Tongue (tissue), 2 donors: ENCODE measurements around the gene CCDC102A. TPM values are rescaled to one million over a fixed set of nuclear protein-coding genes. Genes with fewer than 3 reads are reported as not detected.
A peak's percentile ranks its signal among the peaks of the same experiment; 100 is the strongest.

Source experiments
- DNase-seq: peaks from one replicate; pipeline ENCODE4 v3.0.0-alpha.2; 2015
- total RNA-seq: library from RNA; depleted of rRNA; stranded (reverse); fragments of >200 nt; gene quantifications from one replicate; pipeline ENCODE4 v1.2.3, GENCODE V29; 2014

The CCDC102A gene
- total RNA-seq, 1 donor from 2014 or later, result 17.5 TPM

DNA sequence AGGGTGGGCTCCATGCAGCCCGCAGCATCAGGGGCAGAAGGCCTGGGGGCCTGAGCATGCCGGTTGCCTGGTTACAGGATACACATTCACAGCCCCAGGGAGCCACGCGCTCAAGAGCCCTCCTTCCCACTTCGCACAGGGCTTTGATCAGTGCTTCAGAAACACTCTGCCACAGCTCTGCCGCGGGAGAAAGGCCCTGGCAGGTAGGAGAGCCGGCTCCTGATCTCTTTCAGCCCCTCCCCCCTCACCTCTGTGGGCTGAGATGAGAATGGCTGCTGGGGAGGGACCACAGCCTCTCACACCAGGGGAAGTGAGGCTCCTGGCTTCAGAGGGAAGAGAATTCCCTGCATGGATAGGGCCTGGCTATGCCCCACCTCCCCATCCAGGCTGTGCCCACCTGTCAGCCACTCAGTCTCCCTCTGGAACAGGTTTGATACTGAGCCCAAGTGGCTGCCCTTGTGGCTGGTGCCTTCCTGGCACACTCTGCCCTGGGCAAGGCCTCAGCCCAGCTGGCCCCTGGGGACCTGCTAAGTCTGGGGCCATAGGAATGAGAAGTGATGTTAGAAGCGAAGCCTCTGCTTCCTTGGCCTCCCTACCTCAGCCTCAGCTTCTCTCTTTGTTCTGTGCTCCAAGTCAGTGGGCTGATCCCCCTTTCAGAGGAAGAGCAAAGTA lies 58.7 kb downstream of the CCDC102A start:
- no peak for DNase-seq

DNA sequence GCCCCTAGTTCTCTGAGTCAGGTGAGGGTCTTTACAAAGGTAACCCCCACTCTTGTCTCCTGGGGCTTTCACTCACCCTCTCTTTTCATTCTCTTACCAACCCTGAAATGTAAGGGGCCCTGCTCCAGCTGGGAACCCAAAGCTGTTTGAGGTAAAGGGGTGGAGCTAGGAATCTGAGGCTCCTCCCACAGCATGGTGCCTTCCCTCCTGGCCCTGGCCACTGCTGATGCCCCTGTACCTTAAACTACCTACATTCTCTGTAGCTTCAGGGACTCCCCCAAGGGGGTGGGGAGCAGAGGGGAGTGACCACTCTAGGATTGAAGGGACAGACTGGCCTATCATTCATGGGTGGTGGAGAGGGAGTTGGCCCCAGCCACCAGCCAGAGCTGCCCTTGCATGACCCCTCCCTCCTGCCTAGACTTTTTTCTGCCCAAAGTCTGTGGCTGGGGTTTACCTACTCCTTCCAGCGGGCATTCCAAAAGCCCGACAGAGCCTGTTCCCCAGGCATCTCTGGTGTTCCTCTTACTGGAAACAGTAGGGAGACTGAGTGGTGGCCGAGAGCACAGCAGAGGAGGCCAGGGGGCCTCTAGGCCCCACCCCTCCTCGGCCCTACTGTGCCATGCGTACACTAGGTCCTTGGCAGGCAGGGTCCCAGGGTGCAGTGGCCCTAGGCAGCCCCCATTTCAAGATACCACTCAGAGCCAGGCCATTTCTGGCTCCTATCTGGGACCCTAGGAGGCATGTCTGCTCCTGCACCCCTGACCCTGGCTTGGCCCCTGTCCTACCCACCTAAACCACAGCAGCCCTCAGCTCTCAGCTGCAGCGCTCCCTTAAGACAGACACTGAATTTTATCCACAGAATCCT lies 59.6 kb downstream of the CCDC102A start:
- DNase-seq, result no peak

DNA sequence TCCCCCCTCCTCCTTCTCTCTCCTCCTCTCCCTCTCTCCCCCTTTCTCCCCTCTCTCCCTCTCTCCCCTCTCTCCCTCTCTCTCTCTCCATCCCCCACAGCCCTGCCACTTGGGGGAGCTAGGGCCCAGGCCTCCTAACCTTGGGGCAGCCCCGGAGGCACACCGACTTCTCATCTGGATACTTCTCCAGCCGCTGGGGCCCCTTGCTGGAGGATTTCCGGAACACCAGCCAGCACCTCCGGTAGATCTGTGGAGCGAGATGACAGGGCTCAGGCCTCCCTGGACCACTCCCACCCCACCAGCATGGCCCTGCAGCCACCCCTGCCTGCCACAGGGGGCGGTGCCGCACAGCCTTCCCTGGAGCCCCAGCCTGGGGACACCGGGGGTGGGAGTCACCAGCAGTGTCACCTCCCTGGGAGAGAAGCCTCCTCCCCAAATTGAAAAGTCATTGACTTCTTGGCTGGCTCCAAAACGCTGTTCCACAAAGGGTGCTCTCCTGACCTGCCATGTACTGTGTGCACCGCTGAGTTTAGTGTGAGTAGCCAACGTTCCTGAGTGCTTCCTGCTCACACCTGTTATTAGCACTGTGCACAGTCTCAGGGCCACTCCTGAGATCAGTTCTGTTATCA lies 60.5 kb downstream of the CCDC102A start:
- peak; percentile 43 for DNase-seq

DNA sequence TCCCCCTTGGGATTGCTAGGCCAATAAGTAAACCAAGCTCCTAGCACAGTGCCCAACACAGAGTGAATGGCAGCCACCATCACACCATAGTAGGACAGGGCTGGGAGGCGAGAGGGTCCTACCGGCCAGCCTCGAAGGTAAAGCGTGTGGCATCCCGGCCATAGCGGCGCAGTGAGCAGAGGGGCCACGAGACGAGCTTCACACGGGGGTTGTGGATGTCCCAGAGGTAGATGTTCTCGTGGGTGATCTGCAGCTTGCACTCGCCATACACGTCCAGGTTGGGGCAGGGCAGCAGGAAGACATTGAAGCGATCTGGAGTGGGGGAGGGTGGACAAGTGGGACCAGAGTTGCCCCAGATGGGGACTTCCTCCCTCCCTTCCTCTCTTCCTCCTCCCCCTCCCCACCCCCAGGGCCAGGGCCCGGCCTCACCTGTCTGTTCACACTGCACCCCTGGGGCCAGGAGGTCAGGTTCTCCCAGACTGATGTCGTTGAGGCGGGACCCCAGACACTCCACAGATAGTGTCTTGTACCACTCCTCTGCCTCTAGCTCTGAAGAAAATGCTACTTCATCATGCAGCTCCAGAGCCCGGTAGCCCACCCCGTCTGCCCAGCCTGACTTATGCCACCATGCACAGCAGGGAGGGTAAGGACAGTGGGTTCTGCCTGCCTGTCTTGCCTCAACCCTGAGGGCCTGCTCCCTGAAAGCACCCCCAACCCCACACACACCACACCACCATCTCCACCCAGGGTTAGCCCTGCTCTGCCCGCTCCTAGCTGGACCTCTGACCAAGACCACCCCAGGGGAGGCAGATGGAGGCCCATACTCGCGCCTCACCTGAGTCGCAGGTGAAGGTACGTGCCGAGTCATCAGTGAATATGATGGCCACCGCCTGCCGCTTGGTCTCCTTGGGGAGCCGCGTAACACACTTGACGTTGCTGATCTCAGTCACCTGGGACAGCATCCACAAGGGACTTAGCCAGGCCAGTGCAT lies 61.4 kb downstream of the CCDC102A start:
- no peak for DNase-seq

DNA sequence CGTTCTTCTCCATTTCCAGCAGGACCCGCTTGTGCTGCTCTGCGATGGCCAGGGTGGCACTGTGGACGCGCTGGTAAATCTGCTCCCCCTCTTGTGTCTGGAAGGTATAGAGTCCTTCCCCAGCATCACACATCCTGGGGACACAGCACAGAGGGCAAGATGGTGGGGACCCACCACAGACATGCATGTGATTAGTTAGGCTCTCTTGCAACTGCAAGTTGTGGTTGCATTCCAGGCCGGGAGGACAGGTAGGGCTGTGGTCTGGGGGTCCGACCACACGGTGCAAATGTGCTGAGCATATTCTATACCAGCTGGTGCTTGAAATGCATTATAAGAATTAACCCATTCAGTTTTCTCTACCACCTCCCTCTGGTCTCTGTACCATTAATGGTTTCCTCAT lies 62.5 kb downstream of the CCDC102A start:
- no peak for DNase-seq

DNA sequence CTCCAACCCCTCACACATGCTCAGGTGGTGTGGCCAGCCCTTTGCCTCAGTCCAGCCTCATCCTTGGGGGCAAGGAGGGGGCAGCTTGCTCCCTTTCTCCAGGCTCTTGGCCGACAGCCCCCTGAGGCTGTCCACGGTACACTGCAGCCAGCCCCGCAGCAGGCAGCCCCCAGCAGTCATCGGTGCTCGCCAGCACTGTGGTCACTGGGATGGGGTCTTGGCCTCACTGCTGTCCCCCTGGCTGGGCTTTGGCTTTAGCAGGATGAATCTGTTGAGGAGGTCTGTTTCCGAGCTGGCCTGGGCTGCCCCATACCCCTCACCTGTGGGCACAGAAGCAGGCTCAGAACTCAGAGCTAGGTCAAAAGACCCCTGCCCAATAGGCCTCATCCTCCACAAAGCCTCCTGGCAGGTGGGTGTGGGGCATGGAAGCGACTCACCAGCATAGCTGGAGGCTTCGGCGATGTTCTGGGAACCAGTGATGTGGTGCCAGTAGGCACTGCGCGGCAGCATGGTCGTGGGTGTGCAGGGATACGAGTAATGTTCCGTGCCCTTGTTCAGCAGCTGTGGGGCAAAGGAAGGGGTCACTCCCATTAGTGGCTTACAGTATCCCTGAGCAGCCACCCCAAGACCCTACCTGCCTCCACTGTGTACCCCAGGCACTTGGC lies 63.1 kb downstream of the CCDC102A start:
- DNase-seq, result no peak

DNA sequence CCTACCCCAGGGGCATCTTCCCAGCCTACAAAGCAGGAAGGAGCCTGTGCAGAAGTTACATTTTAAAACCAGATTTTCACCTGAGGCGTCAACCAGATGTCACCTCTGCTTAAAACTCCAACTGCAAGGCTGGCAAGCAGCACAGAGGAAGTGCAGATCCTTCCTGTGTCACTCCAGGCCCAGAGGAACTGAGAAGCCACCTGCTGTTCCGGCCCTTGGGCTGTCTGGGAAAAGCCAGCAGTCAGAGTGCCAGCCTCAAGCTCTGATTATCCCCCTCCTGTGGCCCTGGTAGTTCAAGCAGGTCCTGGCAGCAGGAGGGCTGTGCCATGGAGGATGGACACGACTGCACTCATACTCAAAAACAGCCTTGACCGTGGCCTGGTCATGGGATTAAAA lies 63.7 kb downstream of the CCDC102A start:
- DNase-seq, result no peak

DNA sequence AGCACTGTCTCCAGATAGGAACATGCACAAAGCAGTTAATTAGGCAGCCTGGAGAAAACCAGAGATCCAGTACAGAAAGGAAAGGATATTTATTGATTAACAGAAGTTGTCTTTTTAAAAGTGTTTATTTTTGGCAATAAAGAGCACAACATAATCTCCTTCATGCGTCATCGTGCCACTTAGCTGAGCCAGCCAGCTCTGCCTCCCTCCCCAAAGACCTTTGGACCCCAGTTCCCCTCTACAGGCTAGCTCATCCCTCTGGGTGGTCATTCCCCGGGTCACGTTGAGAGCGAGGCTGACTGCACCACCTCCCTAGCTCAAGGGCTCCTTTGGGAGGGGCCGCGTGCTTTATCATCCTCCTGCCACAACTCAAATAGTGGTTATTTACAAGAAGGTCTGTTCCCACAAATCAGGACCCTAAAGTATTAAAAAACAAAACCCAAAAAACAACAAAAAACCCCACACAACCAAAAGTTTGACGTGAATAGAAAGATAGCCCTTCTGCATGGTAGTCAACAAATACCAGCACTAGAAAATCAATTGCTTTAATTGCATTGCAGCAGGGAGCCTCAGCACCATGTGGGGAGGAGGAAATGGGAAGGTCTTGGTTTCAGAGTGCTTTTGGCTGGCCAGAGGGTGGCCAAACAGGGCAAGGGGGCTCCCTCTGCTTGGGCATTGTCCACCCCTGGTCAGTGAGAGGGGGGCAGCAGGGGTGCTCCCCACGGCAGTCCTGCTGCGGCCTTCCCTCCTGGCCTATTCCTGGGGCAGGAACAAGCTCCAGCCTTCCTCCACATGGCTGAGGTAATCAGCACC lies 64.3 kb downstream of the CCDC102A start:
- DNase-seq, result no peak

DNA sequence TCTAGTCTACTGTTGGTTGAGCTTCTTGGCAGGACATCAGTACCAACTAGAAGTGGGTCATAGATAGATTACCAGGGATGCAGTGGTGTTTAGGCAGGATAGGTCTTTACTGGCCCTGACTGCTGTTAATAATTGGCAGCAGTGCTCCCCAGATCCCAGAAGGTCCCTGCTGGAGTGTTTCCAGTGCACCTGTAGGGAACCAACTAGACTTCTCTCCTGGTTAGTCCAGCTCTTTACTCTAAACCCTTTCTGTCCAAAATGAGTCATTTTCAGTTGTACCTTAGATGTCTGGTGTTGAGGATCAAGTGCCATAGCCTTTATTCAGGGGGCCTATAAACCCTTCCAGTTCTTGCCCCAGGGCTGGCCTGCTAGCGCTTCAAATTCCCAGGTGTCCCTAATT lies 65.2 kb downstream of the CCDC102A start:
- DNase-seq, result no peak

DNA sequence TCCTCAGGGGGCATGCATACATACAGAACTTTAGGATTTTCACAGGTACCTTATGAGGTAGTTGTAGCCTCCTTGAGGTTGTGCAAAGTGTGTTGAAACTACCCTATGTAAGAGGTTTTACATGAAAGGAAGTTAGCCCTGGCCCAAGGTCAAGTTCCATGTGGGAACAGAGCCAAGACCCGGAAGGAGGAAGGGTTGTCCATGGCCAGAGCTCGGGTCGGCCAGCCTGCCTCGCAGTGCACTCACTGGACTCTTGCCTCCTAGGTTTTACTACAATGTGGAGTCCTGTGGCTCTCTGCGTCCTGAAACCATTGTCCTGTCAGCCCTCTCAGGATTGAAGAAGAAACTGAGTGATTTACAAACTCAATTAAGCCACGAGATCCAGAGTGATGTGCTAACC lies 65.7 kb downstream of the CCDC102A start:
- DNase-seq, result no peak

DNA sequence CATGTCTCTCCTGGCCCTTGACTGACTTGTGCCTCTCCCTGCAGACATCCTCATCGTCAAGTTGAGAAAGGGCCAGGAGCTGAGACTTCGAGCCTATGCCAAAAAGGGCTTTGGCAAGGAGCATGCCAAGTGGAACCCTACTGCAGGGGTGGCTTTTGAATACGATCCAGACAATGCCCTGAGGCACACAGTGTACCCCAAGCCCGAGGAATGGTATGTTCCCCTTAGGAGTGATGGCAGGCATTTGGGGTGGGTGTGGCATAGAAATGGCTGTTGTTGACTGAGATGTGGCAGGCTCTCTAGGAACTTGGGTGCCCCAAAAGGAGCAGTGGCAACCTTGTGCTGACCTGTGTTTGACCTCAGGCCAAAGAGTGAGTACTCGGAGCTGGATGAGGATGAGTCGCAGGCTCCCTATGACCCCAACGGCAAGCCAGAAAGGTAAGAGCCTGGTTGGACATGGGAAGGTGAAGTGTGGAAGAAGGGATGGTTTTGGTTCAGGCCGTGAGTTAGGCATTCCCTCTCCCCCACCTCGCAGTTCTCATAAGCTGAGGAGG lies 66.4 kb downstream of the CCDC102A start:
- DNase-seq, result no peak

DNA sequence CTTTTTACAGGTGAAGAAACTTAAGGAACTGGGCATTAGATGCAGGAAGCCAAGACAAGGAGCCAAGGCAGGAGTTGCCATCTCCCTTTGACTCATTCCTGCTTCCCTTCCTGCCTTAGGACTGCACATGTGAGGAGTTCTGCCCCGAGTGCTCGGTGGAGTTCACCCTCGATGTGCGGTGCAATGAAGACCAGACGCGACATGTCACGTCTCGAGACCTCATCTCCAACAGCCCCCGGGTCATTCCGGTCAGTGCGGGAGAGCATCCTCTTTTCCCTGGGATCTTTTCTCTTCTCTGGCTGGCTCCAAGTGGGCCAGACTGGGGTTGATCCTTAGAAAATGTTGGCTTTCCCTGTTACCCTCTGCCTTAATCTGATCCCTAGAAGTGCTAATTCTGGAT lies 67.3 kb downstream of the CCDC102A start:
- no peak for DNase-seq

DNA sequence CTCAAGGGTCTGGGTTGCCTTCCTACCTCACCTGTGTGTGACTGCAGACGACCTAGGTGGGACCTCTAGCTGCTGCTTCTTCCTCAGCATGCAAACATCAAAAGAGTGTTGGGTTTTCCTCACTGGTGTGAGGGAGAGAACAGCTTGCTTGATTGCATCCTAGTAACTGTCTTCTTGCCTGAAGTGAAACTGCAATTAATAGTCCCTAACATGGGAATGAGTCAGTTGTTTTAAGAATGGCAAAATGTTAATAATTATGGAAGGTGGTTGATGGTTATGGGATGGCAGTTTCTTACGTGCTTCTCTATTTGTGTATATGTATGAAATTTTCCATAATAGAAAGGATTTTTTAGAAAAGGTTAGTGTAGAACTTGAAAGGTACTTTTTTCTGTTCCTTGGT lies 68.0 kb downstream of the CCDC102A start:
- DNase-seq, result no peak

DNA sequence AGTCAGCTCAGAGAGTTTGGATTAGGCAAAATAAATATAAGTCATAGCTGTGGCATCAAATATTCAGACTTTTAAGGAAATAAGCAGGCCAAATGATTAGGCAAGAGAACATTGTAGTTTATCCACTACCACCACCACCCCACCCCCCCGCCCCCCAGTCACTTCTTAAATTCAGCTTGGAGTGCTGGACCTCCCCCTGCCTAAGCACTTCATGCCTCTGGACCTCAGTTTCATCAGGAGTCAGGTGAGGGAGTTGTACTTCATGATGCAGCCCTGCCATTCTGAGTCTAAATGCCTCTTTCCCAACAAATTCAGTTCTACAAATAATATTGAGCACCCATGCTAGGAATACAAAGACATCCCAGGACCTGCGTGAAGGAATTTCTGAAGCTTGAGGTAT lies 71.8 kb downstream of the CCDC102A start:
- no peak for DNase-seq

DNA sequence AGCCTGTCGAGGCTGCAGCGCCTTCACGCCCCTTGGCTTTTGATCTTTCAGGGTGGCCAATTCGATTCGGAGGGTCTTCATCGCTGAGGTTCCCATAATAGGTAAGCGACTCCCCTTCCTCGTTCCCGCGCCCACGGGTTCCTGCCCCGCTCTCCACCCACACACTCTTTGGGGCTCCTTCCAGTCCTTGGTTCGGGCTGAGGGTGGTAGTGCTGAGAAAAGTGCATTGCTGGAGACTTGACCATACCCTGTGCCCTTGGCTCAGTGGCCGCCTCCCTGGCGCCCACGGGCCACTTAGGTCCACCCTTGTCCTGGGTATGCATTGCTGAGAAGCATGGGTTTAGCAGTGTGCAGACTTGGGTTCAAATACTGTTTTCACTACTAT lies 73.4 kb downstream of the CCDC102A start:
- no peak for DNase-seq

DNA sequence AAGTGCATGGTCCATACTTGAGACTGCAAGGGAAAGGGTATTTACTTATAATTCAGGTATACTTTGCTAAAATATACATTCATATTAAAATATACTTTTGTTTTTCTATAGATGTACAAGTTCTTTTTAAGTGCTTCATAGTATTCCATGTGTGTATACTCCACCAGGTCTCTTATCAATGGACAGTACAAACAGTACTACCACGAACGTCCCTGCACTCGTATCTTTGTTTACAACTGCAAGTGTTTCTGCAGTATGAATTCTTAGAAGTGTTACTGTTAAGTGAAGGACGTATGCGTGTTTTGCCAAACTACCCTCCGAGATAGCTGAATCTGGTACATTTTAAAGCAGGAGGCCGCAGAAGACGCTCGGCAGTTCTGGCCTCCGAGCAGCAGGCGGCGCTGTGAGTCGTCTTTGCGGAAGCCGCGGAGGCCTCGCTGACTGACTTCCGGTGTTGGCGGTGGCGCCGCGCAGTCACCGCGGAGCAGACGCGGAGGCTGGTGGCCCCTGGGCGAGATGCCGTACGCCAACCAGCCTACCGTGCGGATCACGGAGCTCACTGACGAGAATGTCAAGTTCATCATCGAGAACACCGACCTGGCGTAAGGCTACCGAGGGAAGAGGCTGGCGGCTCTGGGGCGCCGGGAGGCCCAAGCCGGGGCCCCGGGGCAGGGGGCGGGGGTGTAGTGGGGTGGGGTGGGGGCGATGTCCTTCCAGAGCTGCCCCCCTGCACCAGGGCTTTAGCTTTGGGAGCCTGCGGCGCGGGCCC lies 74.0 kb downstream of the CCDC102A start, which contains the start of gene POLR2C:
Gene POLR2C (plus strand): TSS at position 471 of the 769 bp plus-strand sequence. CDS start 46 bp downstream, at position 517.
- peak; percentile 93 for DNase-seq
